HG03159 (cell line): ENCODE data around the gene PROSER3.

Experiments used
- ATAC-seq: cut with Tn5 transposase; IDR thresholded peaks from one replicate; pipeline ENCODE4 v1.9.1; 2021; ENCODE audit warnings: mild to moderate bottlenecking, moderate library complexity; ENCODE audit not compliant: unreplicated experiment

Gene PROSER3

DNA sequence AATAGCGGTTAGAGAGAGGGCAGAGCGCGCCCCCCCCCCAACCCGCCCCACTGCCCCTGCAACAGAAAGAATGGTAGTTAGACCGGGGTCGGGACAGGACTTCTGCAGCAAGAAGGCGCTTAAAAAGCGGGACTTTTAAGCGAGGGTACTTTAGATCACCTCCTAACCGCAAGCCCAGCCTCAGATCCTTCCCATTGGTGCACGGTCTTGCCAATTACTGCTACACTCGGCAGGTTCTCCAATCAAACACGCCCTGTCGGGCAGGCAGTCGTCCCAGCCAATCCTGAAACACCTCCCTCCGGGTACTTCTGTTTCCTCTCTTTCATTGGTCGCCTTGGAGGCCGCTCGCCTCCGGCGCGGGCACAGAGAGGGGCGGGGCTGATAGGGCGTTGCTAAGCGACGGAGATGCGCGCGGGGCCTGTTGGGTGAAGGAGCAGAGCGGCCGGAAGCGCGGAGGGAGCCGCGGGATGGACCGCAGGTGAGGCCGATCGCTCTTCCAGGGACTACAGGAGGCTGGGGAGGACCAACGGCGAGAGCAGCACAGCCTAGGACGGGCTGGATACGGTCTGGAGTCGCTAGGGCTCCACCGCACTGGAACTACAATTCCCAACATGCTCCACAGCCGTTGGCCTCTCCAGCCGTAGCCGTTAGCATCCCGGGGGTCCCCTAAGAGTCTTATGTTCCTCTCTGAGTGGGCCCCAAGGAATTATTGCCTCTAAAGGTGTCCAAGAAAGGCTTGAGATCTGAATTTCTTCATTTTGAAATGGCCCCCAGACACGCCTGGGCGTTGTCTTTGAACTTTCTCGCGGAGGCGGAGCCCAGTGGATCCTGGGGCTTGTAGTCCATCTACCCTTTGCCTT, at the start of gene PROSER3:
Gene PROSER3, plus strand, starts transcription at position 428 of the 860 bp plus-strand sequence. Its CDS starts 40 bp downstream, at position 468.
- peak; percentile 93 for ATAC-seq

DNA sequence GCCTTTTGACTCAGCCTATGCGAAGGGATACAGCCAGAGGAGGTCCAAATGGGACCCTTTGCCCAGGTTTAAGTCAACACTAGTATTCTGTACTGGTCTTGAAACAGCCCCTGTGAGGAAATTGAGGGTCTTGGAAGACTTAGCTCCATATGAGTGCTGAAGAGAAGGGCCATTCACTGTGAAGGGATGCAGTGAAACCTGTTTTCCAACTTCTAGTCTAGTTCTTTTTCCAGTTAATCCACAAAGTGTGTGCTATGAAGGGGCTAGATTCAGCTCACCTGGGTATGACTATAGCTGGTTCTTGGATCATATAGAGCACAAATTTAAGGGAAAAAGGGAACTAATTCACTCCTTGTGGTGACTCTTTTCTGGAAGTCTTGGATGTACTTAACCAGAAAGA, 49.6 kb upstream of the PROSER3 start:
- ATAC-seq = no peak

DNA sequence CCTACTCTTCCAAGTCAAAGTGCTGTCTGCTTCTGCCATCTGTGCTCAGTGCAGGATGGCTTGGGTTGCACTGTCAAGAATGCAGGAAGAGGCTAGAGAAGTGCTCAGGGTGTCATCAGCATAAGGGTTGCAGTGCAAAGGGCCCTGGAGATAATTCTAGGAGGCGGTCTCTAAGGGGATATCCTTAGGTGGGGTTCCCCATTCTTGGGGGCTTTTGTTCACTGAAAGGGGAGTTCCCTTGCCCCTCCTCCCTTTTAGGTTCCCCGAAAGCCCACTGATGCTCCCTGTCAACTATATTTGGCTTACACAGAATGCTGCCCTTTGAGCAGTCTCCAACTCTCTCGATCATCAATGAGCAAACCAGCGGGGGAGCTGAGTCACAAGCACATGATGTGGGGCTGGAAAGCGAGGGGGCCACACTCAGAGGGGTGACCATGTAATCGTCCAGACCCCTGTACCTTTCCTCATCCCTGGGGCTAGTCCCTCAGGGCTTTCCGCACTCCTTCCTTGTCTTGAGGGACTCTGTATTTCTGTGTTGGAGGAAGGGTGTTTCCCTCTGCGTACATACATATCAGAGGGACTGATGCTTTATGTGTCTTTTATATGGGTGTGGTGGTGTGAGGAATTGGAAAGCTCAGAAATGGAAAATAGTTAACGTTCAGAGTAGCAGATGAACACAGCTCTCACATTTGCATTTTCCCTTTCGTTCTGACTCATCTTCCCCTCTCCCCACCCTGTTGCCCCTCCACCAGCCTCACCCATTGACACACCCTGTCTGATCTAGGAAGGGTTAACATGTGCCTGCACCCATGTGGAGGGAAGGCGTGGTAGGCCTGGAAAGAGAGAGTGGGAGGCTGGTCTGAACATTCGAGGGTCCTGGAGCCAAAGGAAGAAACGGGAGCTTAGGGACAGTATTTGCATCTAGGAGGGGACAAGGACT, 46.9 kb upstream of the PROSER3 start:
- no peak for ATAC-seq

DNA sequence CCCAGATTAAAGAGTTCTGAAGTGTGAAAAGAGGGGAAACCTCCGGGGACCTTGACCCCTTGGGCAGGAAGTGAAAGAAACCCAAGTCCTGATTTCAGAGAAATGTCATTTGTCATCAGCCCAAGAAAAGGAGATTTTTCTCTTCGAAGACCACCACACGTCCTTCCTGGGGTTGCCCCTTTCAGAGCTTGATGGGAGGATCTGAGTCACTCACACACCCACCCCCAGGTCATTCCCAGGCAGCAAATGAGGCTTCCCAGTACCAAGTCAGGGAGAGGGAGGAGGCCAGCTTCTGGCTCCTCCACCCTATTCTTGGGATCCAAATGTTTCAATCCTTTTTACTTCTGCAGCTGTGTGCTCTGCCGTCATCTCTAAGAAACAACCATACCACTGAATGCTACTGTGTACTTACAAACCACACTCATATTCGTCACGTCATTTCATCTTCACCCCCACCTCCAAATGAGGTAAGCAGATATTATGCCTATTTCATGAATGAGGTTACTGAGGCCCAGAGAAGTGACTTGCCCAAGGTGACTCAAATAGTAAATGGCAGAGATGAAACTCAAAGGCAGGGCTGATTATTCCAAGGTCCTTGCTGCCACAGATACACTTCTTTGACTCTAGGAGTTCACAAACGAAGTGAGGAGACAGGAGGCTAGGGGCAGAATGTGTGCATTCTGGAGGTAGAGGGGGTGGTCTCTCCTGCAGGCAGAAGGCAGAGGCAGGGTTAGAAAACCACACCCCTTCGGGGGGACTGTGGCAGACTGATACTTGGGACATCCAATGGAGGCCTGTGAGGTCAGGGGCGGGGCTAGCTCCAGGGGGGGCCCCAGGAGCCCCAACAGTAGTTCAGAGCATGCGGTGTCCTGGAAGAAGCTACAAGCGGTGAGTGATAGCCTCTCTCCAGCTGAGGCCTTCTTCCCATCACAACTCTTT, 45.1 kb upstream of the PROSER3 start:
- ATAC-seq = no peak

DNA sequence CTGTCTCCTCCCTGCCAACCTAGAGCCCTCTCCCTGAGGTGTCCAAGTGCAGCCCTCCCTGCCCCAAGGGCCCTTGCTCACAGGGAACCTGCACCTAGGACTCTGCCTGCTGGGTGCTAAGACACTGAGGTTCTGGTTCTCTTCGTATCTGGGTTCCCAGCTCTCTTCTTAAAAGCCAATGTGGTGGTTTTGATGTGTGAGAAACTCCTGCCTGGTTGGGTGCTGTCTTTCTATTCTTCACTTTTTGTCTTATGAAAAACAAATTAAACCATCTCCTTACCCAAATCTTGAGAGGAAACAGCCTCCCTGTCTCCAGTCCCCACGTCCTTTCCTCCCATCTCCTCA, 44.5 kb upstream of the PROSER3 start:
- no peak for ATAC-seq

DNA sequence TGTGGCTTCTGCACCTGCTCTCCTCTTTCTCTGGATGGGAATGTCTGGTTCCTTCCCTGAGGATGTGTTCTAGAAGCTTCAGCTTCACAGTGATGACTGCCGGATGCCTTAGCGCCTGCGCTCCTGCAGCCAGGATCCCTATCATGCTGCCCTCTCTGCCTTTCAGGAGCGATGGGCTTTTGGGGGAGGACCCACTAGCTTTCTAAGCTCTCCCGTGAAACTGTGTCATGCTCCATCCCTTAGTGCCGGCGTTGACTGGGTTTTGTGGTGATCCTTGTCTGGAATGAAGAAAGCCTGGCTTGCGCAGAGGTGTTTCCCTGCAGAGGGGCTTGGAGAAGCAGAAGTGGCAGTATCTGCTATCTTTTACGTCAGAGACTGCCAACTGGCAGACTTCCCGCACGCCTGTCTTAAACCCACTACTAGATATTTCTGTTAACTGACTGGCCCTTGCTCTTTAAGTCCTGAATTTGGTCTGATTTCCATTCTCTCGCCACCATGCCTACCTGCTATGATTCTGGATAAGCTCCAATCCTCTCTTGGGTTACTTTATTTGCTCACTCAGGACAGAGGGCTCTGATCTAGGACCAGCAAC, 44.0 kb upstream of the PROSER3 start:
- no peak for ATAC-seq

DNA sequence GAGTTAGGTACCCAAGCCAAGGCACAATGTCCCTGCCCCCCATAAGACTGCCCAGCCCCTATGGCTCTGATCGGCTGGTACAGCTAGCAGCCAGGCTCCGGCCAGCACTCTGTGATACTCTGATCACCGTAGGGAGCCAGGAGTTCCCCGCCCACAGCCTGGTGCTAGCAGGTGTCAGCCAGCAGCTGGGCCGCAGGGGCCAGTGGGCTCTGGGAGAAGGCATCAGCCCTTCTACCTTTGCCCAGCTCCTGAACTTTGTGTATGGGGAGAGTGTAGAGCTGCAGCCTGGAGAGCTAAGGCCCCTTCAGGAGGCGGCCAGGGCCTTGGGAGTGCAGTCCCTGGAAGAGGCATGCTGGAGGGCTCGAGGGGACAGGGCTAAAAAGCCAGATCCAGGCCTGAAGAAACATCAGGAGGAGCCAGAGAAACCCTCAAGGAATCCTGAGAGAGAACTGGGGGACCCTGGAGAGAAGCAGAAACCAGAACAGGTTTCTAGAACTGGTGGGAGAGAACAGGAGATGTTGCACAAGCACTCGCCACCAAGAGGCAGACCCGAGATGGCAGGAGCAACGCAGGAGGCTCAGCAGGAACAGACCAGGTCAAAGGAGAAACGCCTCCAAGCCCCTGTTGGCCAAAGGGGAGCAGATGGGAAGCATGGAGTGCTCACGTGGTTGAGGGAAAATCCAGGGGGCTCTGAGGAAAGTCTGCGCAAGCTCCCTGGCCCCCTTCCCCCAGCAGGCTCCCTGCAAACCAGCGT, 43.2 kb upstream of the PROSER3 start:
- ATAC-seq = no peak

DNA sequence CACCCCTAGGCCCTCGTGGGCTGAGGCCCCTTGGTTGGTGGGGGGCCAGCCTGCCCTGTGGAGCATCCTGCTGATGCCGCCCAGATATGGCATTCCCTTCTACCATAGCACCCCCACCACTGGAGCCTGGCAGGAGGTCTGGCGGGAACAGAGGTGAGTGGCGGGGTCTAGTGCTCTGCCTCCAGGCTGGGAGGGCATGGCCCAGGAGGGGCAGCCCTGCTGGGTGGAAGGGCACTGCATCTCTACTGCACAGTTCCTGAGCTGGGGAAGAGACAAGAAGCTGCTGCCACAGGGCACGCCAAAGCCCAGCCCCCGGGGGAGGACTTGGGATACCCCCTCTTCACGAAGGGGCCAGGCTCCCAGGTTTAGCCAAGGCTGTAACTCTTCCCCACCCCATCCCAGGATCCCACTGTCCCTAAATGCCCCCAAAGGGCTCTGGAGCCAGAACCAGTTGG, 42.6 kb upstream of the PROSER3 start:
- ATAC-seq = no peak

DNA sequence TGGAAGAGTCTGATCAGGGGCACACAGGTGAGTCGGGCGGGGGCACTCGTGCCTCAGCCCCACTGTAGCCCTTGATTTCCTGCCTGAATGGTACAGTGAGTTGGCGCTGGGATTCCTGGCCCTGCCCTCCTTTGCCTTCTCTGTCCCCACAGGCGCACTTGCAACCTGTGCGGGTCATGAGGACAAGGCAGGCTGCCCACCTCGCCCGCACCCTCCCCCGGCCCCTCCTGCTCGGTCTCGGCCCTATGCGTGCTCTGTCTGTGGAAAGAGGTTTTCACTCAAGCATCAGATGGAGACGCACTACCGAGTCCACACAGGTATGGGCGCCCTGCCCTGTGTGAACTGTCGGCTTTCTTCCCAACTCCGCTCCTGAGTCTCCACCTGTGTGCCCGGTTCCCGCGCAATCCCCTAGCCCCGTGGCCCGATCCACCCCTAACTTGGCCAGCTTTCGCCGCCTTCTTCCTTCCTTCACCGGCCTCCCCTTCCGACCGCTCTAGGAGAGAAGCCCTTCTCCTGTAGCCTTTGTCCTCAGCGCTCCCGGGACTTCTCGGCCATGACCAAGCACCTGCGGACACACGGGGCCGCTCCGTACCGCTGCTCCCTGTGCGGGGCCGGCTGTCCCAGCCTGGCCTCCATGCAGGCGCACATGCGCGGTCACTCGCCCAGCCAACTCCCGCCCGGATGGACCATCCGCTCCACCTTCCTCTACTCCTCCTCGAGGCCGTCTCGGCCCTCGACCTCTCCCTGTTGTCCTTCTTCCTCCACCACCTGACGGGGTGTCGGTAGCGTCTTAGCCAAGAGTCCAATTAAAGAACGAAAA, 41.8 kb upstream of the PROSER3 start:
- no peak for ATAC-seq

DNA sequence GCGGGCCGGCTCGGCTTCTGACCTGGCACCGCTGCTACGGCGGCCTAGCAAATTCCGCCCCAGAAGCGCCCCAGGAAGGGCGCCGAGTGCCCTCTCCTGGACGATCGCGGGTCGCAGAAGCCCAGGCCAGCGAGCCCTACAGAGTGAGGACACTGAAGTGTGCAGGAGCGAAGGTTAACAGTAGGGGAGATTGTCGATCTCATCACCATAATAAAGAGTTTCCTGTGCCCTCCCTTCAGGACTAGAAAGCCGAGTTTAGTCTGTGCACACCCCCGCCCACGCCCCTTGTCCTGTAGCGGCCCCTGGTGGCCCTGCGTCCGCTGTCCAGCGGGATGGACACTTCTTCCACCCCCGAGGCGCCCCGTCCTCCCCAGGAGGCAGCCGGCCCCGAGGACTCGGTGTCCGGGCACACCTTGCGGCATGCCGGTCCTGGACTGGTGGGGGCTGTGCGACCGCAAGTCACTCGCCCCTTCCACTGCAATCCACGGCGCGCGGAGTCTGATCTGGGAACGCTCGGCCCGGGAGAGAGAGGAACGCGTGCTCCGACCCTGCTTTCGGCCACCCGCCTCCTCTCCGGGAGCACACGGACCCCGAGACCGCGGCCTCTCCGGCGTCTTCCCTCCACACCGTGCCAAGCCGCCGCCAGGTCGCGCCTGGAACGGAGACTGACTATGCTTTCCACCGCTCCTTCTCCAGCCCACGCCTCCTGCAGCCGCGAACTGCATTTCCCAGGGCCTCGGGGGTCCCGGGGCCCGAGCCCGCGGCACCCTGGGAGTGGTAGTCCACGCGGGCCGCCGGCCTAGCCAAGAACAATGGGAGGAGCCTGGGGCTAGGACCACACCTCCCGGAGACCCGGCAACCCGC, 40.9 kb upstream of the PROSER3 start:
- peak; percentile 55 for ATAC-seq

DNA sequence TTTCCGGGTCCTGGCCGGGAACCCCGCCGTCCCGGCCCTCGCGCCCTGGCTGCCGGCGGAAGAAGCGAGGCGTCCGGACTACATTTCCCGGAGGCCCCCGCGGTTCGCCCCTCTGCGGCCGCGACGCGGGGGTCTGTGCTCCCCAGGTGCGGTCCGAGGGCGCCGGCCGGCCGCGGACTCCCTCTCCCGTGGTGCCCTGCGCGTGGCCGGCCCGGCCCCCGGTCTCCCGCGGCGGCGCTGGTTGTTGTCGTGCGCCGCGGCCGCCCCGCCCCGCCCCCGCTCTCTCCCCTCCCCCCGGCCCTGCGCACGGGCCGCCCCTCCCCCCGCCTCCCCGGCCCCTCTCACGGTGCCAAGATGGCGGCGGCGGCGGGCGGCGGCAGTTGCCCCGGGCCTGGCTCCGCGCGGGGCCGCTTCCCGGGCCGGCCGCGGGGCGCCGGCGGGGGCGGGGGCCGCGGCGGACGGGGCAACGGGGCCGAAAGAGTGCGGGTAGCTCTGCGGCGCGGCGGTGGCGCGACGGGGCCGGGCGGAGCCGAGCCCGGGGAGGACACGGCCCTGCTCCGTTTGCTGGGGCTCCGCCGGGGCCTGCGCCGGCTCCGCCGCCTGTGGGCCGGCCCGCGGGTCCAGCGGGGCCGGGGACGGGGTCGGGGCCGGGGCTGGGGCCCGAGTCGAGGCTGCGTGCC, 40.2 kb upstream of the PROSER3 start, which contains the start of gene KMT2B:
Gene KMT2B, plus strand, starts transcription at position 339 of the 680 bp plus-strand sequence. Its CDS starts 16 bp downstream, at position 355.
- no peak for ATAC-seq

DNA sequence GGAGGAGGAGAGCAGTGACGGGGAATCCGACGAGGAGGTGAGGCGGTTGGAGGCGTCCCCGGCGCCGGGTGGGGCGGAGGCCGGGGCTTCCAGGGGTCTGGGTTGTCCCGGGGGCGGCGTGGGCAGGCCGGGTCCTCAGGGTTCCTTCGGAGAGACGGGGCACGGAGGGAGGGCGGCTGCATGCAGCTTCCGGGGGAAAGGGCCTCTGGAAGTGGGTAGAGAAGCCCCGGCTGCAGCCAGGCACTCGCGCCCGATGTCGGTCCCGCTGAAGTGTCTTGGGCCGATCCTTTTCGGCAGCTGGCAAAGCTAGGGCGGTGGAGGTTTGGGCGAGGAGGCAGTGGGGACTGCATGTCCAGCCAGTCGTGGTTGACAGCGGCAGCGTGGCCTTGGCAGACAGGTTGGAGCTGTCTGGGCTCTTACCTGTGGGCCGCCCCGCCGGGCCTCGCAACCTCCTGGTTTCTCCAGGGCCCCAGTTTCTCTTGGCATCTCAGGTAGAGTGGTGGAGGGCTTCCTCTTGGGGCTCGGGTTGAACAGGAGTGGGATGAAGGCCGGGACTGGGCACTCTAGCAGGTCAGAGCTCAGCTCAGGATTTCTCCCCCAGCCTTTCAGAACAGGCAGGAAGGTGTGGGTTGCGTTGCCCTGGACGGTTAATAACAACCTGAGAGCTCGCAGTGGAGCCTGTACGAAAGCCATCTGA, 39.5 kb upstream of the PROSER3 start:
- peak; percentile 4 for ATAC-seq

DNA sequence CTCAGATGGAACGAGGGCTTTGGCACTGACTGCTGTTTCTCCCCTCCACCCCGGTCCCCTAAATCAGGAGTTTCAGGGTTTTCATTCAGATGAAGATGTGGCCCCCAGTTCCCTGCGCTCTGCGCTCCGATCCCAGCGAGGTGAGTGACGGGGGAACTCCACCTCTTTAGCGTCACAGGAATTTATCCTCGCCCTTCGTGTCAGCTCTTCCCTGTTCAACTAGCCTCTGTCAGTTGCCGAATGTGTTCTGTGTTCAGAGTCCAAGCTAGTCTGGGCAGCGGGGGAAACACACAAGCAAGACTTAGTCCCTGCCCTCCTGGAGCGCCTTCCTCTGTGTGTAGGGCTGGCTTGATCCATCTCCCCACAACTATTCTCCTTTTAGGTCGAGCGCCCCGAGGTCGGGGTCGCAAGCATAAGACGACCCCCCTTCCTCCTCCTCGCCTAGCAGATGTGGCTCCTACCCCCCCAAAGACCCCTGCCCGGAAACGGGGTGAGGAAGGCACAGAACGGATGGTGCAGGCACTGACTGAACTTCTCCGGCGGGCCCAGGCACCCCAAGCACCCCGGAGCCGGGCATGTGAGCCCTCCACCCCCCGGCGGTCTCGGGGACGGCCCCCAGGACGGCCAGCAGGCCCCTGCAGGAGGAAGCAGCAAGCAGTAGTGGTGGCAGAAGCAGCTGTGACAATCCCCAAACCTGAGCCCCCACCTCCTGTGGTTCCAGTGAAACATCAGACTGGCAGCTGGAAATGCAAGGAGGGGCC, 38.4 kb upstream of the PROSER3 start:
- ATAC-seq = no peak

DNA sequence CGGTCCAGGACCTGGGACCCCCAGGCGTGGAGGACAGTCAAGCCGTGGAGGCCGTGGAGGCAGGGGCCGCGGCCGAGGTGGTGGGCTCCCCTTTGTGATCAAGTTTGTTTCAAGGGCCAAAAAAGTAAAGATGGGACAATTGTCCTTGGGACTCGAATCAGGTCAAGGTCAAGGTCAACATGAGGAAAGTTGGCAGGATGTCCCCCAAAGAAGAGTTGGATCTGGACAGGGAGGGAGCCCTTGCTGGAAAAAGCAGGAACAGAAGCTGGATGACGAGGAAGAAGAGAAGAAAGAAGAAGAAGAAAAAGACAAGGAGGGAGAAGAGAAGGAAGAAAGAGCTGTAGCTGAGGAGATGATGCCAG, 37.8 kb upstream of the PROSER3 start:
- no peak for ATAC-seq

DNA sequence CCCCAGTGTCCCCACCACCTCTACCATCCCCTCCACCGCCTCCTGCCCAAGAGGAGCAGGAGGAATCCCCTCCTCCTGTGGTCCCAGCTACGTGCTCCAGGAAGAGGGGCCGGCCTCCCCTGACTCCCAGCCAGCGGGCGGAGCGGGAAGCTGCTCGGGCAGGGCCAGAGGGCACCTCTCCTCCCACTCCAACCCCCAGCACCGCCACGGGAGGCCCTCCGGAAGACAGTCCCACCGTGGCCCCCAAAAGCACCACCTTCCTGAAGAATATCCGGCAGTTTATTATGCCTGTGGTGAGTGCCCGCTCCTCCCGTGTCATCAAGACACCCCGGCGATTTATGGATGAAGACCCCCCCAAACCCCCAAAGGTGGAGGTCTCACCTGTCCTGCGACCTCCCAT, 37.3 kb upstream of the PROSER3 start:
- no peak for ATAC-seq

DNA sequence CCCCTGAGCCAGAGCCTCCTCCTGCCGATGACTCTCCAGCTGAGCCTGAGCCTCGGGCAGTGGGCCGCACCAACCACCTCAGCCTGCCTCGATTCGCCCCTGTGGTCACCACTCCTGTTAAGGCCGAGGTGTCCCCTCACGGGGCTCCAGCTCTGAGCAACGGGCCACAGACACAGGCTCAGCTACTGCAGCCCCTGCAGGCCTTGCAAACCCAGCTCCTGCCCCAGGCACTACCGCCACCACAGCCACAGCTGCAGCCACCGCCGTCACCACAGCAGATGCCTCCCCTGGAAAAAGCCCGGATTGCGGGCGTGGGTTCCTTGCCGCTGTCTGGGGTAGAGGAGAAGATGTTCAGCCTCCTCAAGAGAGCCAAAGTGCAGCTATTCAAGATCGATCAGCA, 36.6 kb upstream of the PROSER3 start:
- no peak for ATAC-seq
